Calu3 (cell line): ENCODE data around the gene MYRIP. TPM values are rescaled to one million over a fixed set of nuclear protein-coding genes. Genes with fewer than 3 reads are reported as not detected.

Experiments used
- BruUV-seq: library from RNA; stranded (reverse); fragments of 400-500 nt; replicated peaks from 2 replicates; lab custom pipeline; 2021; lab: Mats Ljungman, UMichigan
- CTCF ChIA-PET: fragments of 300-600 bp; sonication (Branson Sonifier 250); formaldehyde crosslinking; loops from one replicate; lab custom pipeline; 2022; ENCODE audit warnings: antibody characterized with exemption; lab: Charles Lee
- DNase-seq: peaks from one replicate; pipeline ENCODE4 v3.0.0; 2022
- H3K27ac Mint-ChIP-seq: one replicate; pipeline ENCODE4 v1.8.0; 2022; ENCODE audit warnings: mixed read lengths; ENCODE audit not compliant: unreplicated experiment
- H3K27me3 Mint-ChIP-seq: one replicate; pipeline ENCODE4 v1.8.0; 2022; ENCODE audit warnings: mixed read lengths; ENCODE audit not compliant: unreplicated experiment
- H3K36me3 Mint-ChIP-seq: one replicate; pipeline ENCODE4 v1.8.0; 2022; ENCODE audit warnings: mild to moderate bottlenecking, moderate library complexity, mixed read lengths; ENCODE audit not compliant: insufficient read depth, unreplicated experiment
- H3K4me1 Mint-ChIP-seq: one replicate; pipeline ENCODE4 v1.8.0; 2022; ENCODE audit warnings: mild to moderate bottlenecking, low read depth, mixed read lengths; ENCODE audit not compliant: unreplicated experiment
- H3K4me3 Mint-ChIP-seq: one replicate; pipeline ENCODE4 v1.8.0; 2022; ENCODE audit warnings: mild to moderate bottlenecking, low read depth, moderate library complexity, mixed read lengths; ENCODE audit not compliant: unreplicated experiment
- H3K9me3 Mint-ChIP-seq: one replicate; pipeline ENCODE4 v1.8.0; 2022; ENCODE audit warnings: low read depth, mixed read lengths; ENCODE audit not compliant: unreplicated experiment
- intact Hi-C: fragments of 100-400 bp; cut with micrococcal nuclease; formaldehyde crosslinking; loops from one replicate; pipeline ENCODE4 v1.10.0; 2022; ENCODE audit not compliant: unreplicated experiment
- total RNA-seq: library from RNA; stranded (reverse); gene quantifications from 2 replicates; pipeline ENCODE4 v1.2.3, GENCODE V29; 2022
- TF ChIP-seq, protein P1 (sequence below): fragments of 200-600 bp; IDR thresholded peaks from one replicate; pipeline ENCODE4 v1.8.0; 2022; ENCODE audit warnings: antibody characterized with exemption; ENCODE audit not compliant: unreplicated experiment

The MYRIP gene
- total RNA-seq, 1 experiment from 2014 or later: 5.6 TPM

DNA sequence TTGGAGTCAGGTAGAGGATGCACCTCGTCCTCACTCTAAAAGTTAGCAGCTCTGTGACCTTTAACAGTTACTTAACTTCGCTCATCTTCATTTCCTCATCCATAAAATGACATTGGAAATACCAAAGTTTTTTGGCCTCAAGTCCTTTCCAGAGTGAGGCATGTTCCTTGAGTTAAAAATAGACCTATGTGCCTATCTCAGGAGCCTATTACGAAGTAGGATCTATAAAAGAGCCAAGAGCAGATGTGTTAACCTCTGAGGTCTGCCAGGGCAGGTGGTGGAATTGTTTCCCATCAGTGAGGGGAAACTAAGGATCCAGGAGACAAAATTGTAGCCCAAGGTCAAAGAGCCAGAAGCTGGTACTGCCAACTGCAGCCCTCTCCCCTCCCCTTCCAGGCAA is 379.7 kb downstream of the MYRIP start:
- Mint-ChIP-seq H3K36me3 (no peaks in the 10 kb centered on the region), H3K4me3 (no peak overlapping the region), H3K27me3 (no peaks in the 10 kb centered on the region), H3K27ac (no peak overlapping the region), H3K4me1 (no peaks in the 10 kb centered on the region), H3K9me3 (no peaks in the 10 kb centered on the region)
- intact Hi-C loops: no loop called here
- no TSS peak for BruUV-seq
- TF ChIP-seq, protein P1, sequence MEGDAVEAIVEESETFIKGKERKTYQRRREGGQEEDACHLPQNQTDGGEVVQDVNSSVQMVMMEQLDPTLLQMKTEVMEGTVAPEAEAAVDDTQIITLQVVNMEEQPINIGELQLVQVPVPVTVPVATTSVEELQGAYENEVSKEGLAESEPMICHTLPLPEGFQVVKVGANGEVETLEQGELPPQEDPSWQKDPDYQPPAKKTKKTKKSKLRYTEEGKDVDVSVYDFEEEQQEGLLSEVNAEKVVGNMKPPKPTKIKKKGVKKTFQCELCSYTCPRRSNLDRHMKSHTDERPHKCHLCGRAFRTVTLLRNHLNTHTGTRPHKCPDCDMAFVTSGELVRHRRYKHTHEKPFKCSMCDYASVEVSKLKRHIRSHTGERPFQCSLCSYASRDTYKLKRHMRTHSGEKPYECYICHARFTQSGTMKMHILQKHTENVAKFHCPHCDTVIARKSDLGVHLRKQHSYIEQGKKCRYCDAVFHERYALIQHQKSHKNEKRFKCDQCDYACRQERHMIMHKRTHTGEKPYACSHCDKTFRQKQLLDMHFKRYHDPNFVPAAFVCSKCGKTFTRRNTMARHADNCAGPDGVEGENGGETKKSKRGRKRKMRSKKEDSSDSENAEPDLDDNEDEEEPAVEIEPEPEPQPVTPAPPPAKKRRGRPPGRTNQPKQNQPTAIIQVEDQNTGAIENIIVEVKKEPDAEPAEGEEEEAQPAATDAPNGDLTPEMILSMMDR: no peak
- CTCF ChIA-PET: no interaction called here
- no peak for DNase-seq

DNA sequence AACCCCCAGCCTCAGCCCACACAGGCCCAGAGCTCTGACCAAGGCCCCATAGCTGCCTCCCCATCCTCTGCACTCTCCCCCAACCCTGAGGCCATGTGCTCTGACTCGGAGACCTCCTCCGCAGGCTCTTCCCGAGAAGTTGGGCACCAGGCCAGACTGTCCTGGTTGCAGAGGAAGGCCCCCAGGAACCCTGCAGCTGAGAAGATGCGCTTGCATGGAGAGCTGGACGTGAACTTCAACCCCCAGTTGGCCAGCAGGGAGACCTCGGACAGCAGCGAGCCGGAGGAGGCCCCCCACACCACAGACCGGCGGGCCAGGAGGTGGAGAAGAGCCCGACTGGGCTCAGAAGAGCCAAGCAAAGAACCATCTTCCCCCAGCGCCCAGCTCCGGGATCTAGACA is 380.6 kb downstream of the MYRIP start:
- no peaks in the 10 kb centered on the region for H3K9me3 Mint-ChIP-seq
- no peak overlapping the region for H3K27ac Mint-ChIP-seq
- intact Hi-C loops: loop anchor here (10.0 kb wide), 1 partner anchor 245 kb away; no protein-coding TSS in a partner anchor
- H3K4me1 Mint-ChIP-seq: no peaks in the 10 kb centered on the region
- H3K36me3 Mint-ChIP-seq: no peaks in the 10 kb centered on the region
- no TSS peak for BruUV-seq
- H3K27me3 Mint-ChIP-seq: no peaks in the 10 kb centered on the region
- DNase-seq: no peak
- H3K4me3 Mint-ChIP-seq: no peak overlapping the region
- CTCF ChIA-PET: no interaction called here
- TF ChIP-seq, protein P1: no peak

DNA sequence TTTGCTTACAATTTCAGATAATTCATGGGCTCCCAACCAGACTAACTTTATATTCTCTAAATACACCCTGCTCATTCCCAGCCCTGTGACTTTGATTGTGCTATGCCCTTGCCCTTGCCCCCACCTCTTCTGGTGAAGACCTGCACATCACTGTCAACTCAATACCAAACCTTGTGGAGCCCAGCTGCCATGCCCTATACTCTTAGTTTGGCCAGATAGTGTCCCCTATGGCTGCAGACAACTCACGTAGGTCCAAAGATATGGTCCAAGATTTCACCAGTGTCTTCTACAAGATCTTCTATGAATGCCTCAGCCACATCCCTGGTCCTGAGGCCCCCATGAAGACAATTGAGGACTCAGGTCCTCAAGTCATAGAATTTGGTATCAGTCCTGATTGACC is 381.8 kb downstream of the MYRIP start:
- TF ChIP-seq, protein P1: no peak
- DNase-seq: no peak
- intact Hi-C loops: loop anchor here (10.0 kb wide), 1 partner anchor 244 kb away; no protein-coding TSS in a partner anchor
- no peak overlapping the region for H3K4me3 Mint-ChIP-seq
- H3K9me3 Mint-ChIP-seq: no peaks in the 10 kb centered on the region
- no peaks in the 10 kb centered on the region for H3K4me1 Mint-ChIP-seq
- CTCF ChIA-PET: interaction anchor here (0.6 to 1.2 kb wide), 4 partner anchors 10 to 1564 kb away, joined by 3 to 15 read pairs (median 4); partner anchors contain the start of gene EIF1B
- no peaks in the 10 kb centered on the region for H3K36me3 Mint-ChIP-seq
- BruUV-seq: no TSS peak
- H3K27me3 Mint-ChIP-seq: no peaks in the 10 kb centered on the region
- no peak overlapping the region for H3K27ac Mint-ChIP-seq

DNA sequence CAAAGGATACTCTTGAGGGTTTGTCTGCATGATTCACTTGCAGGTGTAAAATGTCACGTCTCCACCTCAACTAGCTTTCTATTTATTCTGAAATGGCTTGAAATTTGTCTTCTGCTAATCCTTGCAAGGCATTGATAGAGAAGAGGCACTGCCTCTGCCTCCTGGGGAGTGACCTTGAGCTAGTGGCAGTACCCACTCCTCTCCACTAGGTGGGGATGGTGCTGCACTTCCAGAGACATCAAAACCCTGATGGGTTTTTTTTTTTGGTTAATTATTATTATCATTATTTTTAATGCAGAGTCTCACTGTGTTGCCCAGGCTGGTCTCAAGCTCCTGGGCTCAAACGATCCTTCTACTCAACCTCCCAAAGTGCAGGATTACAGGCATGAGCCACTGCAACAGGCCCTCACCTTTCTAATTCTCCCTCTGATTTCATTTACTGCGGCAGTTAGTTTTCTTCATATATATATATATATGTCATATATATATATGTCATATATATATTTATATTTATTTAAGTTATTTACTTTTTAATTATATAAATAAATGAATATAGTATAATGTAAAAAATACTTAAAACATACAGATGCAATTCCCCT is 382.5 kb downstream of the MYRIP start:
- CTCF ChIA-PET: interaction anchor here (0.6 to 1.2 kb wide), 5 partner anchors 11 to 1564 kb away, joined by 3 to 15 read pairs (median 3); partner anchors contain the start of gene EIF1B
- DNase-seq: peak; percentile 75
- H3K9me3 Mint-ChIP-seq: no peaks in the 10 kb centered on the region
- TF ChIP-seq, protein P1: peak; percentile 89
- no peaks in the 10 kb centered on the region for H3K27me3 Mint-ChIP-seq
- BruUV-seq: no TSS peak
- no peak overlapping the region for H3K4me3 Mint-ChIP-seq
- H3K27ac Mint-ChIP-seq: no peak overlapping the region
- intact Hi-C loops: loop anchor here (1.0 to 10.0 kb wide), 2 partner anchors 125 to 243 kb away; no protein-coding TSS in a partner anchor
- no peaks in the 10 kb centered on the region for H3K36me3 Mint-ChIP-seq
- H3K4me1 Mint-ChIP-seq: no peaks in the 10 kb centered on the region
